Adipose tissue (tissue), 3 donors: ENCODE measurements around the gene MTHFD2. TPM values are rescaled to one million over a fixed set of nuclear protein-coding genes. Genes with fewer than 3 reads are reported as not detected.
"Not testable (repeated sequence)": the region's sequence is repeated elsewhere in the genome, so short reads cannot be mapped to it uniquely, and the experiment has no call there.

Source experiments
- H3K27ac ChIP-seq: one replicate; pipeline ENCODE4 v1.5.1; 2013; ENCODE audit warnings: low read depth, low read length
- WGBS, 3 donors: extraction: QIAGEN DNeasy Blood & Tissue Kit; methylation state at CpG; one replicate each; pipeline ENCODE4 v1.1.7; 2013; 5-methylcytosine and 5-hydroxymethylcytosine counted together
- polyA plus RNA-seq, 3 donors: library from polyadenylated mRNA; stranded (reverse); fragments of 200-250 nt; gene quantifications; one replicate each; pipeline ENCODE4 v1.2.3, GENCODE V29; 2013
- donor health status: healthy with polysubstance abuse.
- donor health status: Bipolar disorder and iron deficiency.
- donor health status: healthy.

The MTHFD2 gene
- polyA plus RNA-seq, 3 donors, result 36.1 to 55.4 (median 41.0) TPM

- 60 to 79% (median 77%) methylated on average over 6 of the region's 6 CpGs for WGBS, 3 donors
- no peak overlapping the region for H3K27ac ChIP-seq
Observed at GRCh38 chr2:74191596-74192380, 6.6 kb upstream of the MTHFD2 start.

- WGBS, 3 donors, result 70 to 100% (median 92%) methylated on average over 1 of the region's 1 CpG
Observed at GRCh38 chr2:74194799-74195198, 3.6 kb upstream of the MTHFD2 start.

GRCh38 chr2:74197049-74197448 lies 1.4 kb upstream of the MTHFD2 start:
- H3K27ac ChIP-seq, result no peak overlapping the region
- 65 to 77% (median 75%) methylated on average over 4 of the region's 4 CpGs for WGBS, 3 donors

More at GRCh38 chr2:74194799-74195198, 3.6 kb upstream of the MTHFD2 start:
- H3K27ac ChIP-seq, result no peak overlapping the region

- WGBS, 3 donors, result 33 to 37% (median 37%) methylated on average over 17 to 18 of the region's 18 CpGs
- H3K27ac ChIP-seq, result peak overlapping the region; percentile 83
Observed at GRCh38 chr2:74198023-74198460, 373 bp upstream of the MTHFD2 start.

- 2 to 3% (median 3%) methylated on average over 20 of the region's 20 CpGs for WGBS, 3 donors
Observed at GRCh38 chr2:74199275-74199701, 873 bp downstream of the MTHFD2 start.

GRCh38 chr2:74199871-74200305 lies 1.5 kb downstream of the MTHFD2 start:
- H3K27ac ChIP-seq, result no peak overlapping the region
- WGBS, 3 donors, result 14 to 48% (median 43%) methylated on average over 8 of the region's 8 CpGs

More at GRCh38 chr2:74199275-74199701, 873 bp downstream of the MTHFD2 start:
- peak overlapping the region; percentile 59 for H3K27ac ChIP-seq

- no peak overlapping the region for H3K27ac ChIP-seq
- WGBS, 3 donors, result 70 to 80% (median 78%) methylated on average over 3 of the region's 3 CpGs
Observed at GRCh38 chr2:74201196-74201595, 2.8 kb downstream of the MTHFD2 start.

- H3K27ac ChIP-seq, result no peak overlapping the region
- WGBS, 3 donors, result 37 to 44% (median 43%) methylated on average over 1 of the region's 1 CpG
Observed at GRCh38 chr2:74201596-74201995, 3.2 kb downstream of the MTHFD2 start.

GRCh38 chr2:74204436-74204835 lies 6.0 kb downstream of the MTHFD2 start:
- no peak overlapping the region for H3K27ac ChIP-seq
- WGBS, 3 donors, result 89 to 98% (median 95%) methylated on average over 3 of the region's 3 CpGs

- 72 to 85% (median 83%) methylated on average over 5 of the region's 5 CpGs for WGBS, 3 donors
Observed at GRCh38 chr2:74205113-74205512, 6.7 kb downstream of the MTHFD2 start.

GRCh38 chr2:74205596-74205995 lies 7.2 kb downstream of the MTHFD2 start:
- 34 to 51% (median 45%) methylated on average over 6 of the region's 6 CpGs for whole genome bisulfite sequencing, 3 donors
- no peak overlapping the region for H3K27ac ChIP-seq

More at GRCh38 chr2:74205113-74205512, 6.7 kb downstream of the MTHFD2 start:
- H3K27ac ChIP-seq, result no peak overlapping the region

GRCh38 chr2:74206180-74206688 lies 7.8 kb downstream of the MTHFD2 start:
- WGBS, 3 donors, result 31 to 49% (median 34%) methylated on average over 6 of the region's 6 CpGs
- no peak overlapping the region for H3K27ac ChIP-seq

GRCh38 chr2:74212702-74213410 lies 14.4 kb downstream of the MTHFD2 start:
- no peak overlapping the region for H3K27ac ChIP-seq
- 70 to 93% (median 87%) methylated on average over 3 of the region's 3 CpGs for WGBS, 3 donors

- 82 to 97% (median 94%) methylated on average over 6 of the region's 6 CpGs for WGBS, 3 donors
- not testable (repeated sequence) for H3K27ac ChIP-seq
Observed at GRCh38 chr2:74215771-74216170, 17.4 kb downstream of the MTHFD2 start.

- H3K27ac ChIP-seq, result no peak overlapping the region
- WGBS, 3 donors, result 65 to 92% (median 85%) methylated on average over 2 of the region's 2 CpGs
Observed at GRCh38 chr2:74216642-74217041, 18.2 kb downstream of the MTHFD2 start.

- WGBS, 3 donors, result 85 to 90% (median 89%) methylated on average over 5 of the region's 5 CpGs
- no peak overlapping the region for H3K27ac ChIP-seq
Observed at GRCh38 chr2:74219846-74220486, 21.6 kb downstream of the MTHFD2 start.

GRCh38 chr2:74221091-74221490 lies 22.7 kb downstream of the MTHFD2 start:
- no peak overlapping the region for H3K27ac ChIP-seq
- 97% methylated on average over 6 of the region's 6 CpGs for WGBS, 3 donors

GRCh38 chr2:74221604-74222299 lies 23.3 kb downstream of the MTHFD2 start:
- WGBS, 3 donors, result 95 to 97% (median 96%) methylated on average over 6 of the region's 6 CpGs
- no peak overlapping the region for H3K27ac ChIP-seq
